ENCODE measurements around the gene RBCK1. TPM values are rescaled to one million over a fixed set of nuclear protein-coding genes. Genes with fewer than 3 reads are reported as not detected.

Gene RBCK1
- total RNA-seq, 1 experiment from 2014 or later = 96.6 TPM

- Histone ChIP-seq H2AFZ (ENCODE audit: low read length) (no peak overlapping the region), H3K4me2 (ENCODE audit: low read depth, low read length, poor library complexity, severe bottlenecking) (no peak overlapping the region)
These were observed 41.9 kb upstream of the RBCK1 start for GRCh38 chr20:366041-366718.

GRCh38 chr20:366719-367485 lies 41.2 kb upstream of the RBCK1 start:
- H3K9me3 ChIP-seq (ENCODE audit: low read length) = no peaks in the 10 kb centered on the region
- H4K20me1 ChIP-seq (ENCODE audit: insufficient read depth, low read depth, low read length) = no peaks in the 10 kb centered on the region
- H3K4me2 ChIP-seq (ENCODE audit: low read depth, low read length, poor library complexity, severe bottlenecking) = no peak overlapping the region
- H3K27me3 ChIP-seq (ENCODE audit: low read length) = no peaks in the 10 kb centered on the region
- H3K9ac ChIP-seq (ENCODE audit: low read length) = no peak overlapping the region
- no peaks in the 10 kb centered on the region for H3K9me2 ChIP-seq (replicated peaks; ENCODE audit: insufficient read depth, low read length)
- H3K36me3 ChIP-seq (ENCODE audit: insufficient read depth, low read length) = no peaks in the 10 kb centered on the region
- H3K4me3 ChIP-seq (ENCODE audit: low read length) = no peak overlapping the region
- peaks cover 13% of the 10 kb centered on the region for H3K4me1 ChIP-seq (ENCODE audit: low read length)
- H3K79me2 ChIP-seq (ENCODE audit: low read length) = no peaks in the 10 kb centered on the region
- DNase-seq = no peak
- no peak overlapping the region for H3K27ac ChIP-seq (ENCODE audit: low read length)
- no peak overlapping the region for H2AFZ ChIP-seq (ENCODE audit: low read length)

More at GRCh38 chr20:366041-366718, 41.9 kb upstream of the RBCK1 start:
- no peak for DNase-seq
- Histone ChIP-seq H4K20me1 (ENCODE audit: insufficient read depth, low read depth, low read length) (no peaks in the 10 kb centered on the region), H3K27ac (ENCODE audit: low read length) (no peak overlapping the region), H3K4me1 (ENCODE audit: low read length) (peaks cover 20% of the 10 kb centered on the region), H3K79me2 (ENCODE audit: low read length) (no peaks in the 10 kb centered on the region), H3K27me3 (ENCODE audit: low read length) (no peaks in the 10 kb centered on the region), H3K36me3 (ENCODE audit: insufficient read depth, low read length) (no peaks in the 10 kb centered on the region), H3K4me3 (ENCODE audit: low read length) (no peak overlapping the region), H3K9me3 (ENCODE audit: low read length) (no peaks in the 10 kb centered on the region), H3K9me2 (replicated peaks; ENCODE audit: insufficient read depth, low read length) (no peaks in the 10 kb centered on the region), H3K9ac (ENCODE audit: low read length) (no peak overlapping the region)

GRCh38 chr20:367486-367887 lies 40.6 kb upstream of the RBCK1 start:
- Histone ChIP-seq H3K36me3 (ENCODE audit: insufficient read depth, low read length) (no peaks in the 10 kb centered on the region), H3K27ac (ENCODE audit: low read length) (no peak overlapping the region), H3K4me3 (ENCODE audit: low read length) (no peak overlapping the region), H2AFZ (ENCODE audit: low read length) (no peak overlapping the region), H3K4me1 (ENCODE audit: low read length) (peaks cover 7% of the 10 kb centered on the region), H3K9me3 (ENCODE audit: low read length) (no peaks in the 10 kb centered on the region), H3K9ac (ENCODE audit: low read length) (no peak overlapping the region), H3K9me2 (replicated peaks; ENCODE audit: insufficient read depth, low read length) (no peaks in the 10 kb centered on the region), H3K27me3 (ENCODE audit: low read length) (no peaks in the 10 kb centered on the region), H3K79me2 (ENCODE audit: low read length) (no peaks in the 10 kb centered on the region), H3K4me2 (ENCODE audit: low read depth, low read length, poor library complexity, severe bottlenecking) (no peak overlapping the region), H4K20me1 (ENCODE audit: insufficient read depth, low read depth, low read length) (no peaks in the 10 kb centered on the region)
- DNase-seq = no peak

- Histone ChIP-seq H3K36me3 (ENCODE audit: insufficient read depth, low read length) (no peaks in the 10 kb centered on the region), H3K79me2 (ENCODE audit: low read length) (no peaks in the 10 kb centered on the region), H4K20me1 (ENCODE audit: insufficient read depth, low read depth, low read length) (no peaks in the 10 kb centered on the region), H3K4me2 (ENCODE audit: low read depth, low read length, poor library complexity, severe bottlenecking) (no peak overlapping the region), H2AFZ (ENCODE audit: low read length) (no peak overlapping the region), H3K4me1 (ENCODE audit: low read length) (peaks cover 7% of the 10 kb centered on the region), H3K9me3 (ENCODE audit: low read length) (no peaks in the 10 kb centered on the region), H3K9ac (ENCODE audit: low read length) (no peak overlapping the region), H3K27ac (ENCODE audit: low read length) (no peak overlapping the region), H3K27me3 (ENCODE audit: low read length) (no peaks in the 10 kb centered on the region), H3K4me3 (ENCODE audit: low read length) (no peak overlapping the region), H3K9me2 (replicated peaks; ENCODE audit: insufficient read depth, low read length) (no peaks in the 10 kb centered on the region)
- DNase-seq = no peak
These were observed 39.2 kb upstream of the RBCK1 start for GRCh38 chr20:368915-369314.

GRCh38 chr20:370151-370600 lies 37.9 kb upstream of the RBCK1 start:
- no peaks in the 10 kb centered on the region for H3K9me2 ChIP-seq (replicated peaks; ENCODE audit: insufficient read depth, low read length)
- H4K20me1 ChIP-seq (ENCODE audit: insufficient read depth, low read depth, low read length) = no peaks in the 10 kb centered on the region
- no peaks in the 10 kb centered on the region for H3K9me3 ChIP-seq (ENCODE audit: low read length)
- H3K79me2 ChIP-seq (ENCODE audit: low read length) = no peaks in the 10 kb centered on the region
- no peak for DNase-seq
- H3K9ac ChIP-seq (ENCODE audit: low read length) = no peak overlapping the region
- H3K4me3 ChIP-seq (ENCODE audit: low read length) = no peak overlapping the region
- H2AFZ ChIP-seq (ENCODE audit: low read length) = no peak overlapping the region
- H3K4me1 ChIP-seq (ENCODE audit: low read length) = peaks cover 5% of the 10 kb centered on the region
- no peaks in the 10 kb centered on the region for H3K27me3 ChIP-seq (ENCODE audit: low read length)
- H3K4me2 ChIP-seq (ENCODE audit: low read depth, low read length, poor library complexity, severe bottlenecking) = no peak overlapping the region
- no peaks in the 10 kb centered on the region for H3K36me3 ChIP-seq (ENCODE audit: insufficient read depth, low read length)
- H3K27ac ChIP-seq (ENCODE audit: low read length) = no peak overlapping the region

- no peaks in the 10 kb centered on the region for H3K9me3 ChIP-seq (ENCODE audit: low read length)
- H3K79me2 ChIP-seq (ENCODE audit: low read length) = no peaks in the 10 kb centered on the region
- no peak overlapping the region for H2AFZ ChIP-seq (ENCODE audit: low read length)
- H3K9me2 ChIP-seq (replicated peaks; ENCODE audit: insufficient read depth, low read length) = no peaks in the 10 kb centered on the region
- no peaks in the 10 kb centered on the region for H3K27me3 ChIP-seq (ENCODE audit: low read length)
- H3K4me3 ChIP-seq (ENCODE audit: low read length) = no peak overlapping the region
- H3K36me3 ChIP-seq (ENCODE audit: insufficient read depth, low read length) = no peaks in the 10 kb centered on the region
- no peak overlapping the region for H3K27ac ChIP-seq (ENCODE audit: low read length)
- DNase-seq = no peak
- H3K4me1 ChIP-seq (ENCODE audit: low read length) = peaks cover 2% of the 10 kb centered on the region; the same call in 1 of the 2 replicates
- no peak overlapping the region for H3K4me2 ChIP-seq (ENCODE audit: low read depth, low read length, poor library complexity, severe bottlenecking)
- no peaks in the 10 kb centered on the region for H4K20me1 ChIP-seq (ENCODE audit: insufficient read depth, low read depth, low read length)
- H3K9ac ChIP-seq (ENCODE audit: low read length) = no peak overlapping the region
These were observed 36.9 kb upstream of the RBCK1 start for GRCh38 chr20:370977-371754.

GRCh38 chr20:371755-372542 lies 36.1 kb upstream of the RBCK1 start:
- Histone ChIP-seq H3K9me2 (replicated peaks; ENCODE audit: insufficient read depth, low read length) (no peaks in the 10 kb centered on the region), H3K79me2 (ENCODE audit: low read length) (no peaks in the 10 kb centered on the region), H3K4me2 (ENCODE audit: low read depth, low read length, poor library complexity, severe bottlenecking) (no peak overlapping the region), H3K27me3 (ENCODE audit: low read length) (no peaks in the 10 kb centered on the region), H3K9ac (ENCODE audit: low read length) (no peak overlapping the region), H3K4me3 (ENCODE audit: low read length) (no peak overlapping the region), H3K9me3 (ENCODE audit: low read length) (no peaks in the 10 kb centered on the region), H4K20me1 (ENCODE audit: insufficient read depth, low read depth, low read length) (no peaks in the 10 kb centered on the region), H3K4me1 (ENCODE audit: low read length) (peaks cover 2% of the 10 kb centered on the region; the same call in 1 of the 2 replicates), H2AFZ (ENCODE audit: low read length) (no peak overlapping the region), H3K36me3 (ENCODE audit: insufficient read depth, low read length) (no peaks in the 10 kb centered on the region), H3K27ac (ENCODE audit: low read length) (no peak overlapping the region)
- DNase-seq = no peak
